Measurements from ENCODE around the gene SMAD7. TPM values are rescaled to one million over a fixed set of nuclear protein-coding genes. Genes with fewer than 3 reads are reported as not detected.

The SMAD7 gene
- polyA plus RNA-seq, 4 donors, result 17.2 to 64.1 (median 21.2) TPM

- Histone ChIP-seq H3K4me1 (ENCODE audit: control insufficient read depth in 3 of 3, insufficient read depth in 2 of 3, low read depth in 1 of 3, low read length in 2 of 3) (peaks cover 15 to 48% (median 34%) of the 10 kb centered on the region in 3 donors), H3K27ac (ENCODE audit: low read depth in 1 of 3, low read length in 2 of 3) (peak overlapping the region; percentile 42 to 95 (median 88)), H3K36me3 (ENCODE audit: control insufficient read depth in 3 of 3, insufficient read depth in 2 of 3, low read depth in 1 of 3, low read length in 3 of 3) (peaks cover 0 to 63% (median 3%) of the 10 kb centered on the region in 3 donors), H3K27me3 (ENCODE audit: control insufficient read depth in 3 of 3, insufficient read depth in 3 of 3, low read length in 3 of 3) (no peaks in the 10 kb centered on the region), H3K4me3 (ENCODE audit: low read depth in 1 of 3, low read length in 3 of 3) (peak overlapping the region in 2 of 3 donors; percentile 91 to 93), H3K9me3 (ENCODE audit: control insufficient read depth in 2 of 2, insufficient read depth in 1 of 2, low read depth in 1 of 2, low read length in 1 of 2) (no peaks in the 10 kb centered on the region)
- WGBS, 3 donors, result 2 to 28% (median 20%) methylated on average over 3 of the region's 3 CpGs
- DNase-seq (peak in 1 of 2 donors; percentile 44), FAIRE-seq (no peak)
These were observed 3.2 kb downstream of the SMAD7 start for GRCh38 chr18:48947560-48947959.

GRCh38 chr18:48947092-48947491 lies 3.7 kb downstream of the SMAD7 start:
- Histone ChIP-seq H3K4me3 (ENCODE audit: low read depth in 1 of 3, low read length in 3 of 3) (peak overlapping the region in 2 of 3 donors; percentile 91 to 93), H3K9me3 (ENCODE audit: control insufficient read depth in 2 of 2, insufficient read depth in 1 of 2, low read depth in 1 of 2, low read length in 1 of 2) (no peaks in the 10 kb centered on the region), H3K4me1 (ENCODE audit: control insufficient read depth in 3 of 3, insufficient read depth in 2 of 3, low read depth in 1 of 3, low read length in 2 of 3) (peaks cover 15 to 53% (median 36%) of the 10 kb centered on the region in 3 donors), H3K36me3 (ENCODE audit: control insufficient read depth in 3 of 3, insufficient read depth in 2 of 3, low read depth in 1 of 3, low read length in 3 of 3) (peaks cover 0 to 68% (median 3%) of the 10 kb centered on the region in 3 donors), H3K27me3 (ENCODE audit: control insufficient read depth in 3 of 3, insufficient read depth in 3 of 3, low read length in 3 of 3) (no peaks in the 10 kb centered on the region), H3K27ac (ENCODE audit: low read depth in 1 of 3, low read length in 2 of 3) (peak overlapping the region in 2 of 3 donors; percentile 35 to 88)
- FAIRE-seq (no peak), DNase-seq (peak in 1 of 2 donors; percentile 57)
- WGBS, 3 donors, result 9 to 36% (median 25%) methylated on average over 10 of the region's 10 CpGs

- DNase-seq, result peak in 1 of 2 donors; percentile 21
- FAIRE-seq, result no peak
- H3K27me3 ChIP-seq (ENCODE audit: control insufficient read depth in 3 of 3, insufficient read depth in 3 of 3, low read length in 3 of 3), result no peaks in the 10 kb centered on the region
- WGBS, 3 donors, result 33 to 39% (median 35%) methylated on average over 8 of the region's 8 CpGs
- H3K36me3 ChIP-seq (ENCODE audit: control insufficient read depth in 3 of 3, insufficient read depth in 2 of 3, low read depth in 1 of 3, low read length in 3 of 3), result peaks cover under 1 to 75% (median 6%) of the 10 kb centered on the region in 3 donors
- no peaks in the 10 kb centered on the region for H3K9me3 ChIP-seq (ENCODE audit: control insufficient read depth in 2 of 2, insufficient read depth in 1 of 2, low read depth in 1 of 2, low read length in 1 of 2)
- peak overlapping the region; percentile 17 to 88 (median 36) for H3K27ac ChIP-seq (ENCODE audit: low read depth in 1 of 3, low read length in 2 of 3)
- peak overlapping the region in 2 of 3 donors; percentile 91 to 93 for H3K4me3 ChIP-seq (ENCODE audit: low read depth in 1 of 3, low read length in 3 of 3)
- H3K4me1 ChIP-seq (ENCODE audit: control insufficient read depth in 3 of 3, insufficient read depth in 2 of 3, low read depth in 1 of 3, low read length in 2 of 3), result peaks cover 16 to 60% (median 37%) of the 10 kb centered on the region in 3 donors
These were observed 4.4 kb downstream of the SMAD7 start for GRCh38 chr18:48946329-48946835.

GRCh38 chr18:48945953-48946217 lies 4.9 kb downstream of the SMAD7 start:
- Histone ChIP-seq H3K27ac (ENCODE audit: low read depth in 1 of 3, low read length in 2 of 3) (peak overlapping the region; percentile 27 to 88 (median 27)), H3K4me3 (ENCODE audit: low read depth in 1 of 3, low read length in 3 of 3) (peak overlapping the region in 2 of 3 donors; percentile 23 to 93), H3K9me3 (ENCODE audit: control insufficient read depth in 2 of 2, insufficient read depth in 1 of 2, low read depth in 1 of 2, low read length in 1 of 2) (no peaks in the 10 kb centered on the region), H3K36me3 (ENCODE audit: control insufficient read depth in 3 of 3, insufficient read depth in 2 of 3, low read depth in 1 of 3, low read length in 3 of 3) (peaks cover 2 to 80% (median 6%) of the 10 kb centered on the region in 3 donors), H3K4me1 (ENCODE audit: control insufficient read depth in 3 of 3, insufficient read depth in 2 of 3, low read depth in 1 of 3, low read length in 2 of 3) (peaks cover 20 to 65% (median 42%) of the 10 kb centered on the region in 3 donors), H3K27me3 (ENCODE audit: control insufficient read depth in 3 of 3, insufficient read depth in 3 of 3, low read length in 3 of 3) (no peaks in the 10 kb centered on the region)
- FAIRE-seq (no peak), DNase-seq (peak in 1 of 2 donors; percentile 42)

GRCh38 chr18:48944634-48945033 lies 6.1 kb downstream of the SMAD7 start:
- Histone ChIP-seq H3K9me3 (ENCODE audit: control insufficient read depth in 2 of 2, insufficient read depth in 1 of 2, low read depth in 1 of 2, low read length in 1 of 2) (no peaks in the 10 kb centered on the region), H3K4me3 (ENCODE audit: low read depth in 1 of 3, low read length in 3 of 3) (peak overlapping the region in 2 of 3 donors; percentile 7 to 21), H3K27ac (ENCODE audit: low read depth in 1 of 3, low read length in 2 of 3) (peak overlapping the region; percentile 1 to 84 (median 13)), H3K4me1 (ENCODE audit: control insufficient read depth in 3 of 3, insufficient read depth in 2 of 3, low read depth in 1 of 3, low read length in 2 of 3) (peaks cover 22 to 77% (median 46%) of the 10 kb centered on the region in 3 donors), H3K36me3 (ENCODE audit: control insufficient read depth in 3 of 3, insufficient read depth in 2 of 3, low read depth in 1 of 3, low read length in 3 of 3) (peaks cover 2 to 90% (median 6%) of the 10 kb centered on the region in 3 donors), H3K27me3 (ENCODE audit: control insufficient read depth in 3 of 3, insufficient read depth in 3 of 3, low read length in 3 of 3) (no peaks in the 10 kb centered on the region)
- FAIRE-seq, result no peak
- no peak for DNase-seq
- WGBS, 3 donors, result 81 to 87% (median 83%) methylated on average over 7 of the region's 7 CpGs

- Histone ChIP-seq H3K9me3 (ENCODE audit: control insufficient read depth in 2 of 2, insufficient read depth in 1 of 2, low read depth in 1 of 2, low read length in 1 of 2) (no peaks in the 10 kb centered on the region), H3K4me3 (ENCODE audit: low read depth in 1 of 3, low read length in 3 of 3) (peak overlapping the region in 2 of 3 donors; percentile 7 to 21), H3K4me1 (ENCODE audit: control insufficient read depth in 3 of 3, insufficient read depth in 2 of 3, low read depth in 1 of 3, low read length in 2 of 3) (peaks cover 28 to 84% (median 50%) of the 10 kb centered on the region in 3 donors), H3K27me3 (ENCODE audit: control insufficient read depth in 3 of 3, insufficient read depth in 3 of 3, low read length in 3 of 3) (no peaks in the 10 kb centered on the region), H3K36me3 (ENCODE audit: control insufficient read depth in 3 of 3, insufficient read depth in 2 of 3, low read depth in 1 of 3, low read length in 3 of 3) (peaks cover 2 to 87% (median 10%) of the 10 kb centered on the region in 3 donors), H3K27ac (ENCODE audit: low read depth in 1 of 3, low read length in 2 of 3) (peak overlapping the region; percentile 13 to 84 (median 37))
- DNase-seq, result no peak
- FAIRE-seq, result no peak
- 54 to 60% (median 55%) methylated on average over 8 of the region's 8 CpGs for WGBS, 3 donors
These were observed 6.8 kb downstream of the SMAD7 start for GRCh38 chr18:48943736-48944527.

GRCh38 chr18:48943333-48943732 lies 7.4 kb downstream of the SMAD7 start:
- Histone ChIP-seq H3K27ac (ENCODE audit: low read depth in 1 of 3, low read length in 2 of 3) (peak overlapping the region; percentile 37 to 84 (median 41)), H3K4me1 (ENCODE audit: control insufficient read depth in 3 of 3, insufficient read depth in 2 of 3, low read depth in 1 of 3, low read length in 2 of 3) (peaks cover 34 to 90% (median 55%) of the 10 kb centered on the region in 3 donors), H3K4me3 (ENCODE audit: low read depth in 1 of 3, low read length in 3 of 3) (peak overlapping the region in 2 of 3 donors; percentile 7 to 14), H3K27me3 (ENCODE audit: control insufficient read depth in 3 of 3, insufficient read depth in 3 of 3, low read length in 3 of 3) (no peaks in the 10 kb centered on the region), H3K9me3 (ENCODE audit: control insufficient read depth in 2 of 2, insufficient read depth in 1 of 2, low read depth in 1 of 2, low read length in 1 of 2) (no peaks in the 10 kb centered on the region), H3K36me3 (ENCODE audit: control insufficient read depth in 3 of 3, insufficient read depth in 2 of 3, low read depth in 1 of 3, low read length in 3 of 3) (peaks cover 2 to 90% (median 10%) of the 10 kb centered on the region in 3 donors)
- FAIRE-seq, result no peak
- no peak for DNase-seq
- 66 to 73% (median 72%) methylated on average over 7 of the region's 7 CpGs for WGBS, 3 donors

- Histone ChIP-seq H3K36me3 (ENCODE audit: control insufficient read depth in 3 of 3, insufficient read depth in 2 of 3, low read depth in 1 of 3, low read length in 3 of 3) (peaks cover 2 to 92% (median 9%) of the 10 kb centered on the region in 3 donors), H3K27me3 (ENCODE audit: control insufficient read depth in 3 of 3, insufficient read depth in 3 of 3, low read length in 3 of 3) (no peaks in the 10 kb centered on the region), H3K4me1 (ENCODE audit: control insufficient read depth in 3 of 3, insufficient read depth in 2 of 3, low read depth in 1 of 3, low read length in 2 of 3) (peaks cover 39 to 94% (median 58%) of the 10 kb centered on the region in 3 donors), H3K9me3 (ENCODE audit: control insufficient read depth in 2 of 2, insufficient read depth in 1 of 2, low read depth in 1 of 2, low read length in 1 of 2) (no peaks in the 10 kb centered on the region), H3K4me3 (ENCODE audit: low read depth in 1 of 3, low read length in 3 of 3) (peak overlapping the region in 2 of 3 donors; percentile 7 to 14), H3K27ac (ENCODE audit: low read depth in 1 of 3, low read length in 2 of 3) (peak overlapping the region; percentile 37 to 84 (median 41))
- FAIRE-seq, result no peak
- 40 to 52% (median 52%) methylated on average over 12 of the region's 12 CpGs for WGBS, 3 donors
- peak; percentile 87 to 89 for DNase-seq
These were observed 8.1 kb downstream of the SMAD7 start for GRCh38 chr18:48942554-48943261.

Data from small intestine (tissue), 7 donors.